T-cell (primary cell): ENCODE results near the gene NKG7. TPM values are rescaled to one million over a fixed set of nuclear protein-coding genes. Genes with fewer than 3 reads are reported as not detected.

Experiments
- ATAC-seq, 4 experiments: fragments of 200-7000 bp in 3 of 4; fragments of 150-1000 bp in 1 of 4; cut with Tn5 transposase; replicated peaks in 1 of 4; 1 replicate in 3 of 4; 2 replicates in 1 of 4; pipeline ENCODE4 v1.10.0; 2021; ENCODE audit warnings: moderate library complexity in 3 of 4, mild to moderate bottlenecking in 2 of 4, moderate number of reproducible peaks in 1 of 4
- CTCF ChIA-PET, 2 donors: fragments of 300-600 bp; sonication (Branson Sonifier 250); formaldehyde crosslinking; loops; one replicate each; lab custom pipeline; 2022; ENCODE audit warnings: antibody characterized with exemption in 2 of 2; lab: Charles Lee
- POLR2A ChIA-PET, 2 donors: fragments of 300-600 bp; sonication (Branson Sonifier 250); formaldehyde crosslinking; loops; one replicate each; lab custom pipeline; 2022; ENCODE audit warnings: antibody characterized with exemption in 2 of 2; lab: Charles Lee
- DNase-seq, 35 experiments: peaks; one replicate each; pipeline versions ENCODE4 v3.0.0 to v3.0.0-alpha.2; 2013 to 2023
- H3K27ac ChIP-seq: one replicate; pipeline ENCODE4 v1.5.1; 2013; ENCODE audit warnings: low read length
- H3K27me3 ChIP-seq, 2 experiments: replicated peaks in 1 of 2; 1 replicate in 1 of 2; 2 replicates in 1 of 2; pipeline versions ENCODE4 v1.6.1 to v1.7.0; 2013; ENCODE audit warnings: low read length in 1 of 2, mixed read lengths in 1 of 2; ENCODE audit not compliant: control insufficient read depth in 2 of 2, insufficient read depth in 2 of 2; ENCODE audit errors: extremely low read depth in 1 of 2
- H3K36me3 ChIP-seq, 2 donors: 1 replicate in 1 of 2; 2 replicates in 1 of 2; pipeline versions ENCODE4 v1.6.1 to v1.7.0; 2013; ENCODE audit warnings: low read length in 1 of 2; ENCODE audit not compliant: control insufficient read depth in 2 of 2, insufficient read depth in 1 of 2; ENCODE audit errors: extremely low read depth in 1 of 2
- H3K4me1 ChIP-seq, 2 experiments: 1 replicate in 1 of 2; 2 replicates in 1 of 2; pipeline versions ENCODE4 v1.6.1 to v1.7.0; 2013; ENCODE audit warnings: low read length in 2 of 2, mixed read lengths in 1 of 2; ENCODE audit not compliant: insufficient read depth in 2 of 2, control insufficient read depth in 1 of 2; ENCODE audit errors: extremely low read depth in 1 of 2
- H3K4me3 ChIP-seq, 2 donors: 1 replicate in 1 of 2; 2 replicates in 1 of 2; pipeline versions ENCODE4 v1.5.1 to v1.7.0; 2013; ENCODE audit warnings: mild to moderate bottlenecking in 2 of 2, low read length in 1 of 2, moderate library complexity in 1 of 2; ENCODE audit not compliant: control insufficient read depth in 1 of 2; ENCODE audit errors: extremely low read depth in 1 of 2
- H3K9me3 ChIP-seq: 2 replicates; pipeline ENCODE4 v1.7.0; 2013
- H3K27ac Mint-ChIP-seq, 2 donors: one replicate each; pipeline ENCODE4 v1.8.0; 2020 to 2021; ENCODE audit warnings: mild to moderate bottlenecking in 2 of 2, mixed read lengths in 2 of 2
- H3K27me3 Mint-ChIP-seq, 2 donors: one replicate each; pipeline ENCODE4 v1.8.0; 2021 to 2022; ENCODE audit warnings: mixed read lengths in 2 of 2
- H3K36me3 Mint-ChIP-seq: one replicate; pipeline ENCODE4 v1.8.0; 2021; ENCODE audit warnings: mixed read lengths
- H3K4me1 Mint-ChIP-seq, 3 donors: one replicate each; pipeline ENCODE4 v1.8.0; 2020 to 2022; ENCODE audit warnings: mixed read lengths in 3 of 3, mild to moderate bottlenecking in 1 of 3
- H3K4me3 Mint-ChIP-seq, 3 donors: one replicate each; pipeline ENCODE4 v1.8.0; 2020 to 2022; ENCODE audit warnings: mild to moderate bottlenecking in 3 of 3, mixed read lengths in 3 of 3, moderate library complexity in 3 of 3
- H3K9me3 Mint-ChIP-seq, 3 donors: one replicate each; pipeline ENCODE4 v1.8.0; 2020 to 2022; ENCODE audit warnings: mixed read lengths in 3 of 3
- WGBS: methylation state at CpG from one replicate; pipeline ENCODE4 v1.1.5; 2013; ENCODE audit warnings: missing lambda C conversion rate; ENCODE audit not compliant: insufficient coverage; 5-methylcytosine and 5-hydroxymethylcytosine counted together
- total RNA-seq, 35 experiments: library from RNA in 6 of 35; stranded (reverse) in 6 of 35; fragments of 120-200 nt in 1 of 35; gene quantifications; one replicate each; pipeline versions ENCODE4 v1.2.1 to v1.2.4 and lab custom pipeline; 2013 to 2026

Gene NKG7
- total RNA-seq, 5 donors from 2014 or later (not counting 1 experiment from before 2014, with no cell fraction given), result 42.9 to 356 (median 105) TPM

DNA sequence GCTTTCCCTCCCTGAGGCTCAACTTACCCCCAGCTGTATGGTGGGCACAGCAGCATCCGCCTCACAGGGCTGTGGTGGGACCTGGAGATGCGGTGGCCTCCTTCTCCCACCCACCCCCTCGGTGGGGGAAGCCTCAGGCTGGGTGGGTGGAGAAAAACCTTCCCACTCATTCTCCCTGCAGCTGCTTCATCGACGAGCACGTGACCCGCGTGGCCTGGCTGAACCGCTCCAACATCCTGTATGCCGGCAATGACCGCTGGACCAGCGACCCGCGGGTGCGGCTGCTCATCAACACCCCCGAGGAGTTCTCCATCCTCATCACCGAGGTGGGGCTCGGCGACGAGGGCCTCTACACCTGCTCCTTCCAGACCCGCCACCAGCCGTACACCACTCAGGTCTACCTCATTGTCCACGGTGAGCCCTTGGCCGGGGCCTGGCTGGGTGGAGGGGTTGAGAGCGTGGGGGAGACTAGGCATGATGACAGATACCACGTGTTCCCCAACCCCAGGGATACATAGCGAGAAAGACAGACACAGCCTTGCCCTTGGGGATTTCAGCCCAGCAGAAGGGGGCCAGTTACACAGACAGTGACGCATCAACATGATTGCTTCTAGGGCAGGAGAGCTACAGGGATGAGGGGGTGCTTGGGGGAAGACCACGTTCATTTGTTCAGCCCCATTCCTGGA is 48.8 kb downstream of the NKG7 start:
- DNase-seq (no peak), ATAC-seq (no peak)
- ChIA-PET POLR2A (no interaction called here), CTCF (no interaction called here)
- 81% methylated on average over 10 of the region's 29 CpGs for WGBS
- Mint-ChIP-seq H3K36me3 (no peaks in the 10 kb centered on the region), H3K4me3 (no peak overlapping the region), H3K27me3 (peaks cover 47 to 56% of the 10 kb centered on the region in 2 donors), H3K27ac (no peak overlapping the region), H3K9me3 (no peaks in the 10 kb centered on the region), H3K4me1 (peaks cover 6 to 7% (median 7%) of the 10 kb centered on the region in 3 donors)
- peaks cover 0 to 68% of the 10 kb centered on the region in 2 experiments for H3K27me3 ChIP-seq
- H3K27ac ChIP-seq, result no peak overlapping the region
- no peaks in the 10 kb centered on the region for H3K36me3 ChIP-seq
- no peak overlapping the region for H3K4me3 ChIP-seq
- peaks cover 0 to 15% of the 10 kb centered on the region in 2 experiments for H3K4me1 ChIP-seq
- H3K9me3 ChIP-seq, result no peaks in the 10 kb centered on the region

DNA sequence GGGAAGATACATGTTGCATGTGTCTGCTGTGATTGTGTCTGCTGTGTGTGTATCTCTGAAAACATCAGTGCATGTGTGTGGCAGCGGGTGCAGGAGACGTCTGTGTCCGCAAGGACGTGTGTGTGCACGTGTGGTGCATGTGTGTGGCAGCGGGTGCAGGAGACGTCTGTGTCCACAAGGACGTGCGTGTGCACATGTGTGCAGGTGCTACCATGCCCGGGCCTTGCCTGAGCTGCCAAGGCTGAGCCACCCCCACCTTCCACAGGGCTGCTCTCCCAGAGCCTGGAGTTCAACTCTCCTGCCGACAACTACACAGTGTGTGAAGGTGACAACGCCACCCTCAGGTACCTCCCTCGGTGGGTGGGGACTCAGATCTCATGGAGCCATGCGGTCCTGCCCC is 50.7 kb downstream of the NKG7 start:
- DNase-seq (no peak), ATAC-seq (no peak)
- Mint-ChIP-seq H3K9me3 (no peaks in the 10 kb centered on the region), H3K27me3 (peaks cover 40 to 50% of the 10 kb centered on the region in 2 donors), H3K4me3 (no peak overlapping the region), H3K36me3 (no peaks in the 10 kb centered on the region), H3K4me1 (no peaks in the 10 kb centered on the region), H3K27ac (no peak overlapping the region)
- Histone ChIP-seq H3K9me3 (no peaks in the 10 kb centered on the region), H3K4me3 (no peak overlapping the region), H3K27ac (no peak overlapping the region), H3K36me3 (no peaks in the 10 kb centered on the region), H3K4me1 (no peaks in the 10 kb centered on the region), H3K27me3 (peaks cover 0 to 66% of the 10 kb centered on the region in 2 experiments)
- CTCF ChIA-PET, result no interaction called here
- 93% methylated on average over 11 of the region's 14 CpGs for WGBS
- POLR2A ChIA-PET, result no interaction called here

Other genes with a start within 250 kb of the NKG7 start
- 1 to 10 TPM in 3 of 5 donors, under 1 TPM in 2; 0.73 to 2.6 (median 1.6) TPM for gene SIGLEC9, start 247.7 kb downstream of the NKG7 start, total RNA-seq
- gene SIGLEC7, start 230.4 kb downstream of the NKG7 start, total RNA-seq, result 1 to 10 TPM in 2 of 5 donors, under 1 TPM in 2, not detected in 1; 0.30 to 3.3 (median 1.0) TPM
- under 1 TPM in 4 of 5 donors, not detected in 1; 0.23 to 0.60 (median 0.42) TPM for gene CD33, start 147.6 kb downstream of the NKG7 start, total RNA-seq
- not detected for gene SIGLECL1, start 121.6 kb downstream of the NKG7 start, total RNA-seq
- gene IGLON5, start 61.0 kb downstream of the NKG7 start, total RNA-seq, result under 1 TPM in 1 of 5 donors, not detected in 4; 0.10 TPM
- gene VSIG10L, start 30.5 kb downstream of the NKG7 start, total RNA-seq, result under 1 TPM; 0.18 to 0.70 (median 0.39) TPM
- gene ETFB, start 6.3 kb downstream of the NKG7 start, total RNA-seq, result 10 to 100 TPM; 37.8 to 67.8 (median 61.1) TPM
- 1 to 10 TPM; 2.0 to 8.5 (median 5.8) TPM for gene CLDND2, start 3.7 kb downstream of the NKG7 start, total RNA-seq
- gene LIM2, start 15.3 kb upstream of the NKG7 start, total RNA-seq, result not detected
- not detected for gene C19orf84, start 17.9 kb upstream of the NKG7 start, total RNA-seq
- 1 to 10 TPM in 3 of 5 donors, under 1 TPM in 2; 0.67 to 6.7 (median 1.8) TPM for gene SIGLEC10, start 45.0 kb upstream of the NKG7 start, total RNA-seq
- gene SIGLEC8, start 85.8 kb upstream of the NKG7 start, total RNA-seq, result not detected
- gene CEACAM18, start 105.9 kb upstream of the NKG7 start, total RNA-seq, result not detected
- gene SIGLEC12, start 129.1 kb upstream of the NKG7 start, total RNA-seq, result not detected
- gene SIGLEC6, start 159.0 kb upstream of the NKG7 start, total RNA-seq, result under 1 TPM in 4 of 5 donors, not detected in 1; 0.23 to 0.79 (median 0.64) TPM
- gene ZNF175, start 198.6 kb upstream of the NKG7 start, total RNA-seq, result 10 to 100 TPM in 3 of 5 donors, 1 to 10 TPM in 2; 6.7 to 16.8 (median 12.3) TPM